MCF 10A (cell line): ENCODE measurements around the gene OPRD1. TPM values are rescaled to one million over a fixed set of nuclear protein-coding genes. Genes with fewer than 3 reads are reported as not detected.

Experiments used
- BruUV-seq: library from RNA; stranded (reverse); fragments of 400-500 nt; replicated peaks from 2 replicates; lab custom pipeline; 2021; lab: Mats Ljungman, UMichigan
- CTCF ChIA-PET: fragments of 300-600 bp; sonication (Branson Sonifier 250); formaldehyde crosslinking; extraction: SDS; loops from one replicate; lab custom pipeline; 2021; ENCODE audit warnings: antibody characterized with exemption, inconsistent platforms; lab: Yijun Ruan, JAX
- POLR2A ChIA-PET: fragments of 300-600, 350-650 bp; sonication (Branson Sonifier 250); formaldehyde crosslinking; extraction: SDS; loops from one replicate; lab custom pipeline; 2020; ENCODE audit warnings: antibody characterized with exemption, inconsistent platforms; lab: Yijun Ruan, JAX
- DNase-seq: peaks from one replicate; pipeline ENCODE4 v3.0.0-alpha.2; 2018; ENCODE audit not compliant: unreplicated experiment
- H3K27ac Mint-ChIP-seq: one replicate; pipeline ENCODE4 v1.8.0; 2022; ENCODE audit warnings: mild to moderate bottlenecking, low read depth, mixed read lengths; ENCODE audit not compliant: unreplicated experiment
- H3K27me3 Mint-ChIP-seq: one replicate; pipeline ENCODE4 v1.8.0; 2022; ENCODE audit warnings: mixed read lengths; ENCODE audit not compliant: insufficient read depth, unreplicated experiment
- H3K36me3 Mint-ChIP-seq: one replicate; pipeline ENCODE4 v1.8.0; 2022; ENCODE audit warnings: mild to moderate bottlenecking, moderate library complexity, mixed read lengths; ENCODE audit not compliant: insufficient read depth, unreplicated experiment
- H3K4me1 Mint-ChIP-seq: one replicate; pipeline ENCODE4 v1.8.0; 2022; ENCODE audit warnings: mixed read lengths; ENCODE audit not compliant: insufficient read depth, unreplicated experiment
- H3K4me3 Mint-ChIP-seq: one replicate; pipeline ENCODE4 v1.8.0; 2022; ENCODE audit warnings: mild to moderate bottlenecking, moderate library complexity, mixed read lengths; ENCODE audit not compliant: unreplicated experiment
- H3K9me3 Mint-ChIP-seq: one replicate; pipeline ENCODE4 v1.8.0; 2022; ENCODE audit warnings: mixed read lengths; ENCODE audit not compliant: unreplicated experiment
- intact Hi-C: fragments of 100-400 bp; cut with micrococcal nuclease; formaldehyde crosslinking; loops from 2 replicates; pipeline ENCODE4 v1.14.1; 2022
- total RNA-seq: library from RNA; stranded (reverse); gene quantifications from 2 replicates; pipeline ENCODE4 v1.2.3, GENCODE V29; 2022
- TF ChIP-seq, protein P1 (sequence below): fragments of 200-600 bp; IDR thresholded peaks from one replicate; pipeline ENCODE4 v1.8.0; 2022; ENCODE audit warnings: antibody characterized with exemption, mild to moderate bottlenecking; ENCODE audit not compliant: unreplicated experiment

The OPRD1 gene
- total RNA-seq, 1 experiment from 2014 or later = not detected

DNA sequence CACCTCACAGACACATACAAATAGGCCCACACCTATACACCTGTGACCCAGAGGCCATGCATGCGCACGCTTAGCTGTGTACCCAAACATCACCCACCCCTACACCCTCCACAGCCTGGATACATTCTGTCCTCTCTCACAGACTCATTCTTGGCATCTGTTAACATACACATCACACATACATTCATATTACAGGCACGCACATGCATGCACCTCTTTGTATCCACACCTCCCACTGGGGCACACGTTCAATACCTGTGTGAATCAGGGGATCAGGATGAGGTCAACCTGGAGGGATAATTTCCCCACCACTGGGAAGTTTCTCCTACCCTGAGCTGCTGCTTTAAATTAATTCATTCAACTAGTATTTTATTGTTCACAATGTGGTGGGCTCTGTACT is 66.8 kb downstream of the OPRD1 start:
- no peak for DNase-seq
- Mint-ChIP-seq H3K4me3 (no peak overlapping the region), H3K4me1 (peaks cover 6% of the 10 kb centered on the region), H3K36me3 (peaks cover 2% of the 10 kb centered on the region), H3K27ac (no peak overlapping the region), H3K9me3 (no peaks in the 10 kb centered on the region), H3K27me3 (no peaks in the 10 kb centered on the region)
- POLR2A ChIA-PET = interaction anchor here (0.6 to 1.0 kb wide), 3 partner anchors 127 to 161 kb away, joined by 3 read pairs; partner anchors contain the start of gene YTHDF2
- TF ChIP-seq, protein P1, sequence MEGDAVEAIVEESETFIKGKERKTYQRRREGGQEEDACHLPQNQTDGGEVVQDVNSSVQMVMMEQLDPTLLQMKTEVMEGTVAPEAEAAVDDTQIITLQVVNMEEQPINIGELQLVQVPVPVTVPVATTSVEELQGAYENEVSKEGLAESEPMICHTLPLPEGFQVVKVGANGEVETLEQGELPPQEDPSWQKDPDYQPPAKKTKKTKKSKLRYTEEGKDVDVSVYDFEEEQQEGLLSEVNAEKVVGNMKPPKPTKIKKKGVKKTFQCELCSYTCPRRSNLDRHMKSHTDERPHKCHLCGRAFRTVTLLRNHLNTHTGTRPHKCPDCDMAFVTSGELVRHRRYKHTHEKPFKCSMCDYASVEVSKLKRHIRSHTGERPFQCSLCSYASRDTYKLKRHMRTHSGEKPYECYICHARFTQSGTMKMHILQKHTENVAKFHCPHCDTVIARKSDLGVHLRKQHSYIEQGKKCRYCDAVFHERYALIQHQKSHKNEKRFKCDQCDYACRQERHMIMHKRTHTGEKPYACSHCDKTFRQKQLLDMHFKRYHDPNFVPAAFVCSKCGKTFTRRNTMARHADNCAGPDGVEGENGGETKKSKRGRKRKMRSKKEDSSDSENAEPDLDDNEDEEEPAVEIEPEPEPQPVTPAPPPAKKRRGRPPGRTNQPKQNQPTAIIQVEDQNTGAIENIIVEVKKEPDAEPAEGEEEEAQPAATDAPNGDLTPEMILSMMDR = no peak
- CTCF ChIA-PET = interaction anchor here (0.5 to 11.8 kb wide), 10 partner anchors 11 to 526 kb away, joined by 3 to 311 read pairs (median 8); partner anchors contain the start of gene TAF12
- intact Hi-C loops = loop anchor here (5.0 kb wide), 1 partner anchor 296 kb away; no protein-coding TSS in a partner anchor
- BruUV-seq = no TSS peak

DNA sequence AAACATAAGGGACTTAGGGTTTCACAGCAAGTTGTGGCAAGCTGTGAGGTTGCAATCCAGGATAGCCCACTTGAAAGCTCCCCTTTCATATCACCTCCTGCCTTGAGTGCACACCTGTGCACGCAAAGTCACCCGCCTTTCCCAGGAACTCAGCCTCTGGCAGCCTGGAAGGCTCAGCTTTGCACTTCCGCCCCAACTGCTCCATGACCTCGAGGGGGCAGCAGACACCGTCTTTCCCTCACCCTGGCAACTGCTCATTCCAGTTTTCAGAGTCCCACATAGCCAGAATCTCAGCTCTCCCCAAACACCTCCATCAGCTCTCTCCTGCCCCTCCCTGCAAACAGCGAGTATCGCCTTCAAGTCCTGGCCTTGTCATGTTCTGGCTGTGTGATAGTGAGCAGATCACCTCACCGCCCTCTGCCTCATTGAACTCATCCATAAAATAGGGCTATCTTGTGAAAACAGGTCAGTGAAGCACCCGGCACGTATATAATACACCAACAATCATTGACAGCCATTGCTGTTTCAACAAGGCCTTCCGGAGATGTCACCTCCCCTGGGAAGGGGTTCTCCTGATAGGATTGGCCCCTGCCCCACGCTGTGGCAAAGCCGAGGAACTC is 70.1 kb downstream of the OPRD1 start:
- POLR2A ChIA-PET = interaction anchor here (0.6 to 1.8 kb wide), 7 partner anchors 32 to 321 kb away, joined by 3 to 24 read pairs (median 5); partner anchors contain the start of genes EPB41, SRSF4 and YTHDF2
- no peak overlapping the region for H3K4me3 Mint-ChIP-seq
- H3K27ac Mint-ChIP-seq = no peak overlapping the region
- no peaks in the 10 kb centered on the region for H3K36me3 Mint-ChIP-seq
- CTCF ChIA-PET = interaction anchor here (0.6 to 11.8 kb wide), 26 partner anchors 9 to 320 kb away, joined by 3 to 311 read pairs (median 4); partner anchors contain the start of gene SRSF4
- H3K4me1 Mint-ChIP-seq = peaks cover 30% of the 10 kb centered on the region
- no TSS peak for BruUV-seq
- intact Hi-C loops = loop anchor here (1.0 to 10.0 kb wide), 3 partner anchors 152 to 1823 kb away; no protein-coding TSS in a partner anchor
- TF ChIP-seq, protein P1 = peak; percentile 97
- H3K9me3 Mint-ChIP-seq = no peaks in the 10 kb centered on the region
- H3K27me3 Mint-ChIP-seq = no peaks in the 10 kb centered on the region
- peak; percentile 93 for DNase-seq

DNA sequence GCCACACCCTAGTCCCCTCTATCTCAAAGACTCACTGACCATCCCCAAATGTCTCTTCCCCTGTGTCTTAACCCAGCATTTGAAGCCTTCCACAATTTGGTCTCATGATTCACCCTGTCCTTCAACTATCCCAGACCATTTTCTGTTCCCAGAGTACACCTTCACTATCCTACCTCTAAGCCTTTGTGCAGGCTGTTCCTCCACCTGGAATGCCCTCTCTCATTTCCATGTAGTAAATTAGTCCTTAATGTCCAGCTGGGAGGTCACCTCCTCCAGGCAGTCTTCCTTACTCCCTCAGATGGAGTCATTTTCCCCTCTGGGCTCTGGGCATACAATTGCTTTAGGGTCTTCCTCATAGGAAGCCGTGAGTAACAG is 71.3 kb downstream of the OPRD1 start:
- no peak overlapping the region for H3K4me3 Mint-ChIP-seq
- DNase-seq = no peak
- H3K4me1 Mint-ChIP-seq = peaks cover 37% of the 10 kb centered on the region
- H3K9me3 Mint-ChIP-seq = no peaks in the 10 kb centered on the region
- ChIA-PET POLR2A (interaction anchor here (2.1 to 3.2 kb wide), 2 partner anchors 31 to 151 kb away, joined by 13 to 22 read pairs; partner anchors contain the start of gene EPB41), CTCF (interaction anchor here (0.6 to 11.8 kb wide), 5 partner anchors 150 to 411 kb away, joined by 3 to 311 read pairs (median 3); no protein-coding TSS in a partner anchor)
- H3K27me3 Mint-ChIP-seq = no peaks in the 10 kb centered on the region
- no TSS peak for BruUV-seq
- no peak overlapping the region for H3K27ac Mint-ChIP-seq
- TF ChIP-seq, protein P1 = no peak
- intact Hi-C loops = loop anchor here (10.0 kb wide), 1 partner anchor 1822 kb away; no protein-coding TSS in a partner anchor
- no peaks in the 10 kb centered on the region for H3K36me3 Mint-ChIP-seq

DNA sequence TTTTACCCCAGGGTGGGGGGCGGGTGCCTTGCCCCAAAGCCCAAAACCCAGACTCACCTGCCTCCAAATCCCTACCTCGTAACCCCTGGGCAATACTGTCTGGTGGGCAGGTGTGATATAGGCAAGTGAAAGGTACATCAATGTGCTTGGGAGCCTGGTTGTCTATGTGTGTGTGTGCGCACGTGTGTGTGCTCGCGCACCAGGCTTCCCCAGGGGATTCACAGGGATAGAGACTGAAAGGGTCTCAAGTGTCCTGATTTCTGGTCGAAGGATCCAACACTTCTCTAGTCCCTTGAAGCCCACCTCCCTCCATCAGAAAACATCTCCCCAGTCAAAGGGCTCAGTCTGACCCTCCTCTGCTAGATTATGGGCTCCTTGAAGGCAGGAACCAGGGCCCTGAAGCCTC is 73.5 kb downstream of the OPRD1 start:
- Mint-ChIP-seq H3K36me3 (no peaks in the 10 kb centered on the region), H3K4me3 (no peak overlapping the region), H3K4me1 (peaks cover 40% of the 10 kb centered on the region), H3K9me3 (no peaks in the 10 kb centered on the region), H3K27ac (peak overlapping the region; percentile 89), H3K27me3 (no peaks in the 10 kb centered on the region)
- POLR2A ChIA-PET = interaction anchor here (0.6 to 3.2 kb wide), 10 partner anchors 17 to 1488 kb away, joined by 3 to 22 read pairs (median 4); partner anchors contain the start of genes EPB41, SRSF4 and YTHDF2
- CTCF ChIA-PET = interaction anchor here (0.6 to 11.8 kb wide), 5 partner anchors 37 to 348 kb away, joined by 3 to 311 read pairs (median 6); no protein-coding TSS in a partner anchor
- TF ChIP-seq, protein P1 = no peak
- DNase-seq = no peak
- intact Hi-C loops = loop anchor here (10.0 kb wide), 1 partner anchor 1819 kb away; no protein-coding TSS in a partner anchor
- BruUV-seq = no TSS peak
